ENCODE measurements around the gene SPDEF. TPM values are rescaled to one million over a fixed set of nuclear protein-coding genes. Genes with fewer than 3 reads are reported as not detected.

The SPDEF gene
- polyA plus RNA-seq, 1 experiment, result 0.04 TPM

- no peak for DNase-seq (ENCODE audit: low read depth, low spot score)
- Histone ChIP-seq H3K9me3 (ENCODE audit: control insufficient read depth, insufficient read depth, low read length) (no peaks in the 10 kb centered on the region; the same call in 1 of the 2 replicates), H3K4me3 (ENCODE audit: low read depth, low read length) (no peak overlapping the region), H3K27ac (ENCODE audit: low read depth, low read length) (no peak overlapping the region), H3K27me3 (ENCODE audit: control insufficient read depth, insufficient read depth, low read length) (peaks cover 37% of the 10 kb centered on the region)
- ChIA-PET POLR2A (no interaction called here), CTCF (no interaction called here)
- no peak for TF ChIP-seq CTCF (IDR thresholded peaks at IDR 0.05; ENCODE audit: low read depth, low read length)
These were observed 38.7 kb downstream of the SPDEF start for GRCh38 chr6:34517461-34517881.

DNA sequence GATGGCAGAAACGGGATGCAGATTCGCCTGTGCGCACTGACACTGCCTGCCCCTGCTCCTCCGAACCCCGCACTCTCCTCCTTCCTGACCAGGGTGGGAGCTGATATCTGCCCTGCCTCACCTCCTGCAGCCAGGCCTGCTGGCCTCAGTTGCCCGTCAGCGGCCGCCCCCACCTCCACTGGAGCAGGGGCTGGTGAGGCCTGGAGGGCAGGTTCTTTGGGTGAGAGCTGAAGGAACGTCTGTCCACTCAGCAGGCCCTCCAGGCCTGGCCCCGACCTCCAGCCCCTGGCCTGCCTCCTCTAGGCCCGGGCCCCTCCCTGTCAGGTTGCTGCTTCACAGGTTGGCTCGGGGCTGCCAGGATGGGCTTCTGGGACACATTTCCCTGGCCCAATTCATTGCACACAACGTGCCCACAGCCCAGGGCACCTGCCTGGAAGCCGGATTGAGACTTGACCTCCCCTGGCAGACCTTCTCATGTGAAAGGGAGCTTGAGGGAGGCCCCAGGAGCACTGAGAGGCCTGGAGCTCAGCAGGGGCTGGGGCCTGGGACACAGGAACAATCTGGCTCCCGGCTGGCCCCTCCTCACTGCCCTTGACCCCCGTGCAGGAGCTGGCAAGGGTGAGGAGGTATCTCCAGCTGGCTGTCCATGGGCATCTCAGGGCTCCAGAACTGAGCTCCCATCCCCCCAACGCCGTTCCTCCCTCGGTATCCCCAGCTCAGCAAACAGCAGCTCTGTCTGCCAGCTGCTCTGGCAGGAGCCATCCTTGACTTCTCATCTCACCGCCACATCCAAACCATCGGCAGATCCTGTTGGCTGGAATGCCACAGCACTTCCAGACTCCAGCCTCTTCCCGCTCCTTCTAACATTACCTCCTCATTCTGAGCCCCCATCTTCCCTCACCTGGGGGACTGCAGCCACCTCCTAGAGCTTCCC is 39.5 kb downstream of the SPDEF start:
- CTCF ChIA-PET, result interaction anchor here (0.6 kb wide), 1 partner anchor 85 kb away, joined by 3 read pairs; no protein-coding TSS in a partner anchor
- H3K4me3 ChIP-seq (ENCODE audit: low read depth, low read length), result no peak overlapping the region
- H3K9me3 ChIP-seq (ENCODE audit: control insufficient read depth, insufficient read depth, low read length), result no peaks in the 10 kb centered on the region; the same call in 1 of the 2 replicates
- no peak for TF ChIP-seq CTCF (IDR thresholded peaks at IDR 0.05; ENCODE audit: low read depth, low read length)
- H3K27me3 ChIP-seq (ENCODE audit: control insufficient read depth, insufficient read depth, low read length), result peaks cover 42% of the 10 kb centered on the region
- no peak overlapping the region for H3K27ac ChIP-seq (ENCODE audit: low read depth, low read length)
- POLR2A ChIA-PET, result no interaction called here
- no peak for DNase-seq (ENCODE audit: low read depth, low spot score)

- no peak for DNase-seq (ENCODE audit: low read depth, low spot score)
- Histone ChIP-seq H3K27me3 (ENCODE audit: control insufficient read depth, insufficient read depth, low read length) (peaks cover 43% of the 10 kb centered on the region), H3K4me3 (ENCODE audit: low read depth, low read length) (no peak overlapping the region), H3K27ac (ENCODE audit: low read depth, low read length) (no peak overlapping the region), H3K9me3 (ENCODE audit: control insufficient read depth, insufficient read depth, low read length) (no peaks in the 10 kb centered on the region)
- ChIA-PET CTCF (no interaction called here), POLR2A (no interaction called here)
- TF ChIP-seq CTCF (IDR thresholded peaks at IDR 0.05; ENCODE audit: low read depth, low read length), result no peak
These were observed 40.4 kb downstream of the SPDEF start for GRCh38 chr6:34515473-34516387.

DNA sequence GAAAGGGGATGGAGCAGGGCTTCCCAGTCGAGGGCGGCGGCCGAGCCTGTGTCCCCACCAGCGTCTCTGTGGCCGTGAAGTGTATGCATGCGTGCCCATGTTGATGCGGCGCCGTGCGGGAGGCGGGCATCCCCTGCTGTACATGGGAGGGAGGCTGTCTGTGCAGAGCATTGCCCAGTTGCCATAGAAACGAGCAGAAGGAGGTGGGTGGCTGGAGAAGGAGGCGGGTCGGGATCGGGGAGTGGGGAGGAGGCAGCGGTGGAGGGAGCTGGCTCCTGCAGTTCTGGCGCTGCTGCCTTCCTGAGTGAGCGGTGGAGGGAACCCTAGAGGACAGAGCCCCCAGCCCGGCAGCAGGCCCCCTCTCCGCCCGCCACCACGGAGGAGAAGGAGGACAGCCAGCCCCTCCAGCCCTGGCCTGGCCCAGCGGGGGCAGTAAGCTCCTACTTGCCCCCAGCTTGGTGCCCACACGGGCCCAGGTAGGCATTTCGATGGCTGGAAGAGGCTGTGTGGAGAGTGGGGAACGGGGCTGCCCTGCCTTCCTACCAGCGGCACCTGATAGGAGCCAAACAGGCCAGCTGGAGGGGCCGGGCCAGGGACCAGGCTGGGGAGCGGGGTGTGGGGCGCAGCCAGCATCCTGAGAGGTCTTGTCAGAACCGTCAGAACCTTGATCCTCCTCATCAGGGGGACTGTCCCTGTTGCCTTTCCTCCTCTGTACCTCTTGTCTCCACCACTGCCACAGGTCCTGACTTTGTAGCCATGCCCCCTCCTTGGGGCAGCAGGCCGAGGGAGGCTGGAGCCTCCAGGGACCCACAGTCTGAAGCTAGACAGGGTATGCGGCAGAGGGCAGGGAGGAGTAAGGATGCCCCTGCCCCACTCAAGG is 41.3 kb downstream of the SPDEF start:
- Histone ChIP-seq H3K27ac (ENCODE audit: low read depth, low read length) (no peak overlapping the region), H3K27me3 (ENCODE audit: control insufficient read depth, insufficient read depth, low read length) (peaks cover 48% of the 10 kb centered on the region), H3K4me3 (ENCODE audit: low read depth, low read length) (peak overlapping the region; percentile 2; the same call in 1 of the 2 replicates), H3K9me3 (ENCODE audit: control insufficient read depth, insufficient read depth, low read length) (no peaks in the 10 kb centered on the region)
- ChIA-PET POLR2A (no interaction called here), CTCF (interaction anchor here (0.6 kb wide), 1 partner anchor 12 kb away, joined by 3 read pairs; no protein-coding TSS in a partner anchor)
- 0 out of 2 replicates have a peak, but pooled peaks have one; percentile 5 for TF ChIP-seq CTCF (IDR thresholded peaks at IDR 0.05; ENCODE audit: low read depth, low read length)
- DNase-seq (ENCODE audit: low read depth, low spot score), result peak; percentile 13

All from AG04450 (cell line).